ENCODE measurements around the gene SPNS3. TPM values are rescaled to one million over a fixed set of nuclear protein-coding genes. Genes with fewer than 3 reads are reported as not detected.

Gene SPNS3
- total and polyA plus RNA-seq, 9 donors = 0.06 to 0.80 (median 0.20) TPM; not detected in 4

DNA sequence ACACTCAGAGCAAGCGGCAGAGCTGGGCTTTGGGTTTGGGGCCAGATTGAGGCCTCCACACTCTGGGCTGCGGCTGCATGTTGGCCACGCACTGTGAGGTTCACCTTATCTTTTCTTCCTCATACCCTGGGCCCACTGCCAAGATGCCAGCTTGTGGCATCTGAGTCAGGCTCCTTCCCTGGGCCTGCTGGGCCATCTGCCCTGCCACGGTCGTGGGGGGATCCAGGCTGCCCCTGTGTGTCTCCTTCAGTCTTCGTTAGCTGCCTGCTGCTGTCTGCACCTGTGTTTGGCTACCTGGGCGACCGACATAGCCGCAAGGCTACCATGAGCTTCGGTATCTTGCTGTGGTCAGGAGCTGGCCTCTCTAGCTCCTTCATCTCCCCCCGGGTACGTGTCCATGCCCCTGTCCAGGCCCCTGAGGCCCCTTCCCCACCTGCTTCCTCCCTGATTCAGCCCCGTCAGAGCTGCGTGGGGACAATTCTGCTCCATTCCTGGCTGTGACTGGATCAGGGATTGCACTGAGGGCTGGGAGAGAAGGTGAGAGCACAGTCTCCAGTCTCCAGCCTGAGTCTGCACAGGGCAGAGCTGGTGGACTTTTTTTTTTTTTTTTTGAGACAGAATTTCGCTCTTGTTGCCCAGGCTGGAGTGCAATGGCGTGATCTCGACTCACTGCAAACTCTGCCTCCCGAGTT lies 11.2 kb downstream of the SPNS3 start:
- intact Hi-C loops (cut with DNase I) = no loop called here
- Histone ChIP-seq H3K36me3 (no peaks in the 10 kb centered on the region), H3K27me3 (no peaks in the 10 kb centered on the region), H3K4me3 (no peak overlapping the region), H3K27ac (no peak overlapping the region), H3K9me3 (no peaks in the 10 kb centered on the region), H3K4me1 (ENCODE audit: insufficient read depth) (peaks cover 7% of the 10 kb centered on the region)
- DNase-seq = no peak
- TF ChIP-seq POLR2A (IDR thresholded peaks at IDR 0.05) = no peak
- TF ChIP-seq, protein P1, sequence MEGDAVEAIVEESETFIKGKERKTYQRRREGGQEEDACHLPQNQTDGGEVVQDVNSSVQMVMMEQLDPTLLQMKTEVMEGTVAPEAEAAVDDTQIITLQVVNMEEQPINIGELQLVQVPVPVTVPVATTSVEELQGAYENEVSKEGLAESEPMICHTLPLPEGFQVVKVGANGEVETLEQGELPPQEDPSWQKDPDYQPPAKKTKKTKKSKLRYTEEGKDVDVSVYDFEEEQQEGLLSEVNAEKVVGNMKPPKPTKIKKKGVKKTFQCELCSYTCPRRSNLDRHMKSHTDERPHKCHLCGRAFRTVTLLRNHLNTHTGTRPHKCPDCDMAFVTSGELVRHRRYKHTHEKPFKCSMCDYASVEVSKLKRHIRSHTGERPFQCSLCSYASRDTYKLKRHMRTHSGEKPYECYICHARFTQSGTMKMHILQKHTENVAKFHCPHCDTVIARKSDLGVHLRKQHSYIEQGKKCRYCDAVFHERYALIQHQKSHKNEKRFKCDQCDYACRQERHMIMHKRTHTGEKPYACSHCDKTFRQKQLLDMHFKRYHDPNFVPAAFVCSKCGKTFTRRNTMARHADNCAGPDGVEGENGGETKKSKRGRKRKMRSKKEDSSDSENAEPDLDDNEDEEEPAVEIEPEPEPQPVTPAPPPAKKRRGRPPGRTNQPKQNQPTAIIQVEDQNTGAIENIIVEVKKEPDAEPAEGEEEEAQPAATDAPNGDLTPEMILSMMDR (IDR thresholded peaks at IDR 0.05) = no peak
- TF ChIP-seq EP300 (IDR thresholded peaks at IDR 0.05) = no peak
- WGBS, 3 donors = 85 to 87% (median 87%) methylated on average over 18 of the region's 18 CpGs

DNA sequence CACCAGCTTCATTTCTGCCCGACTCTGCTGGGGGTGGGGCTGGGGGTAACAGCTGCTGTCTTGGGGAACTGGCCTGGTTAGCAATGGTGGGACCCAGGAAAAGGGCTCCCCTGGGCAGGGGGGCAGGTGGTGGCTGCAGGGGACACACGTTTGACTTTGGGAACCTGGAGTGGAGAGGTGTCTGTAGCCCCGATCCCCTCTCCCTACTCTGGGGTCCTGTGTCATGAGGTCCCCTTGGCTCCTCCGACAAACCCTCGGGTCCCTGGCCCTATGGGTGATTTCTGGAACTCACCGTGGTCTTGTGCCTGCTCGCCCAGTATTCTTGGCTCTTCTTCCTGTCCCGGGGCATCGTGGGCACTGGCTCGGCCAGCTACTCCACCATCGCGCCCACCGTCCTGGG lies 12.0 kb downstream of the SPNS3 start:
- Histone ChIP-seq H3K27ac (no peak overlapping the region), H3K4me3 (no peak overlapping the region), H3K36me3 (no peaks in the 10 kb centered on the region), H3K27me3 (no peaks in the 10 kb centered on the region), H3K4me1 (ENCODE audit: insufficient read depth) (peaks cover 6% of the 10 kb centered on the region), H3K9me3 (no peaks in the 10 kb centered on the region)
- intact Hi-C loops (cut with DNase I) = no loop called here
- DNase-seq = no peak
- TF ChIP-seq, protein P1 (IDR thresholded peaks at IDR 0.05) = no peak
- TF ChIP-seq POLR2A (IDR thresholded peaks at IDR 0.05) = no peak
- no peak for TF ChIP-seq EP300 (IDR thresholded peaks at IDR 0.05)
- WGBS, 3 donors = 93 to 97% (median 96%) methylated on average over 13 of the region's 13 CpGs

DNA sequence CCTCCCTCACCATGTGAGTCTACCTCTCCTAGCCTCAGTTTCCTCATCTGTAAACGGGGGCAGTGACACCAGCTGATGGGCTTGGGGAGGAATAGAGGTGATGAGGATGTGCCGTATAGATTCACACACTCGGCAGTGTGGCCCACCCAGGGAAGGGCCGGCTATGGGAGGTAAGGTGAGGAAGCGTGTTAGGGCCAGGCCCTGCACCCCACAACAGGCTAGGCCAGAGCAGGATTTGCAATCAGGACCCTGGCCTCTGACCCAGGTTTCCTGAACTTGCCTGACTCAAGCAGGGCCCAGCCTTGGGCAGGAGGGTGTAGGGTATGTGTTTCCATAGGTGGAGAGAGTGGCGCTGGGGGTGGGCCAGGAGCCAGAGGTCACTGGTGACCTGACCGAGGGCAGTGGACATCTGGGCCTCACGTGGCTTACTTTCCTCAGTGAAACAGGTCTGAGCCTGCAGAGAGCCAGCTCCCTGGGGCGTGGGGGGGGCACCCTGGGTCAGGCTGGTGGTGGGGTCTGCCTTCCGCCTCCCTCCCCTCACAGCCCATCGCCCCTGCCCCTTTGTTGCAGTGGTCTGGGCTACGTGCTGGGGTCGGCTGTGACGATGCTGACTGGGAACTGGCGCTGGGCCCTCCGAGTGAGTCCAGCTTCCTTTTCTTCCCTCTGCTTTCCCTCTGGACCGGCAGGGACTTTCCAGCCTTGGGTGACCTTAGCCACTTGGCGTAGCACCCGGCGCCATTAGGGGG lies 12.8 kb downstream of the SPNS3 start:
- Histone ChIP-seq H3K27ac (no peak overlapping the region), H3K27me3 (no peaks in the 10 kb centered on the region), H3K36me3 (no peaks in the 10 kb centered on the region), H3K9me3 (no peaks in the 10 kb centered on the region), H3K4me3 (no peak overlapping the region), H3K4me1 (ENCODE audit: insufficient read depth) (peaks cover 6% of the 10 kb centered on the region)
- DNase-seq = no peak
- TF ChIP-seq EP300 (IDR thresholded peaks at IDR 0.05) (no peak), POLR2A (IDR thresholded peaks at IDR 0.05) (no peak)
- TF ChIP-seq, protein P1 (IDR thresholded peaks at IDR 0.05) = no peak
- intact Hi-C loops (cut with DNase I) = no loop called here
- 78 to 84% (median 80%) methylated on average over 19 to 20 of the region's 20 CpGs for WGBS, 3 donors

DNA sequence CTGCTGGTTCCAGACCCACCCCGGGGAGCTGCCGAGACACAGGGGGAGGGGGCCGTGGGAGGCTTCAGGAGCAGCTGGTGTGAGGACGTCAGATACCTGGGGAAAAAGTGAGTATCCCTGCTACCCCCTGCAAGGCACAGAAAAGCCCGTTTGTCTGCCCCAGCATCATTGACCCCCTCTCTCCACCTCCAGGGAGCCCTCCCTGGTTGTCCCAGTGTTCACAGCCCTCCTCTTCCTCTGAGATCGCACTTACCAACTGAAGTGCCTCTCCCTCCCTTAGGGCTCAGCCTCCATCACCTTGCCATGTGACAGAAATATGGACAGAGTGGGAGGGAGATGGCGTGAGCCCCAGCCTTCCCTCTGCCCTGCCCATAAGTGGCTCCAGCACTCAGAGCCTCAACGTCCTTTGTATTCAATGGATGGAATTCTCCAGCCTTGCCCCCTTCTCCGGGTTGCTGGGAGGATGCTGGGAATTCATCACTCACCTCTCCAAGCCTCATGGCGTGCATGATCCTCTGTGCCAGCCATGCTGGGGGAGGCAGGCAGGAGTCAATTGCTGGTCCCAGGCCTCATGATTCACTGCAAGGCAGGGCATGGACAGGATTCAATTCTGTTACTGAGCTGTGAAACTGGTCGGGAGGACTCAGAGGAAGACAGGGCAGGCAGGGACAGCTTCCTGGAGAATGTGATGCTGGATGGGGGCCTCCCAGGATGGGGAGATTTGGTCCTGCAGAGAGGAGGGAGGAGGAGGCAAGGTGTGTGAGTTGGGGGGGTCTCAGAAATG lies 14.6 kb downstream of the SPNS3 start:
- no peaks in the 10 kb centered on the region for H3K27me3 ChIP-seq
- H3K27ac ChIP-seq = no peak overlapping the region
- intact Hi-C loops (cut with DNase I) = no loop called here
- no peak for TF ChIP-seq EP300 (IDR thresholded peaks at IDR 0.05)
- TF ChIP-seq, protein P1 (IDR thresholded peaks at IDR 0.05) = no peak
- no peak for TF ChIP-seq POLR2A (IDR thresholded peaks at IDR 0.05)
- WGBS, 3 donors = 56 to 66% (median 63%) methylated on average over 11 of the region's 11 CpGs
- H3K9me3 ChIP-seq = no peaks in the 10 kb centered on the region
- peaks cover 6% of the 10 kb centered on the region for H3K4me1 ChIP-seq (ENCODE audit: insufficient read depth)
- no peak overlapping the region for H3K4me3 ChIP-seq
- no peaks in the 10 kb centered on the region for H3K36me3 ChIP-seq
- no peak for DNase-seq
